LNCaP clone FGC (cell line): ENCODE results near the gene MIF4GD.

Experiments used
- DNase-seq: peaks from one replicate; pipeline ENCODE4 v3.0.0-alpha.2; 2011; ENCODE audit warnings: low read depth
- H3K4me3 ChIP-seq: 2 replicates; pipeline ENCODE4 v1.5.1; 2011; ENCODE audit warnings: mild to moderate bottlenecking, low read depth, low read length, control low read depth
- TF ChIP-seq, protein P1 (sequence below): IDR thresholded peaks from 2 replicates; pipeline ENCODE4 v1.5.1; 2012; ENCODE audit warnings: mild to moderate bottlenecking; ENCODE audit not compliant: control insufficient read depth, insufficient read depth; ENCODE audit errors: extremely low read depth

Gene MIF4GD

DNA sequence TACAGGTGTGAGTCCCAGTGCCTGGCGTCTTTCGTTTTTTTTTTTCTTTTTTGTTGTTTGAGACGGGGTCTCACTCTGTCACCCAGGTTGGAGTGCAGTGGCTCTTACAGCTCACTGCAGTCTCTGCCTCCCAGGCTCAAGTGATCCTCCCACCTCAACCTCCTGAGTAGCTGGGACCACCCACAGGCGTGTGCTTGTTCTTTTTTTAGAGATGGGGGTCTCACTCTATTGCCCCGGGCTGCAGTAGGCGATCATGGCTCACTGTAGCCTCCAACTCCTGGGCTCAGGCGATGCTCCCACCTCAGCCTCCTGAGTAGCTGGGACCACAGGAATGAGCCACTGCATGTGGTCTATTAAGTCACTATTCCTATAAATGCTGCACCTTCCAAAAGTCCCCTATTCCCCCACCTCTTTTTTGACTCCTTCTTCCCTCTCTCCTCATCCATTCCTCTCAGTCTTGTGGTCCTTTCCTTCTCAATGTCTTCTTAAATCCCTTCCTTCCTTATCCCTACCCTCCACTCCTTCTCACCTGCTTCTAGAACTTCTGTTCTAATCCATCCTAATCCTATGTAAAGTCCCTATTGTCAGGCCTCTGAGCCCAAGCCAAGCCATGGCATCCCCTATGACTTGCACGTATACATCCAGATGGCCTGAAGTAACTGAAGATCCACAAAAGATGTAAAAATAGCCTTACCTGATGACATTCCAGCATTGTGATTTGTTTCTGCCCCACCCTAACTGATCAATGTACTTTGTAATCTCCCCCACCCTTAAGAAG is 18.8 kb downstream of the MIF4GD start:
- DNase-seq = no peak
- TF ChIP-seq, protein P1, sequence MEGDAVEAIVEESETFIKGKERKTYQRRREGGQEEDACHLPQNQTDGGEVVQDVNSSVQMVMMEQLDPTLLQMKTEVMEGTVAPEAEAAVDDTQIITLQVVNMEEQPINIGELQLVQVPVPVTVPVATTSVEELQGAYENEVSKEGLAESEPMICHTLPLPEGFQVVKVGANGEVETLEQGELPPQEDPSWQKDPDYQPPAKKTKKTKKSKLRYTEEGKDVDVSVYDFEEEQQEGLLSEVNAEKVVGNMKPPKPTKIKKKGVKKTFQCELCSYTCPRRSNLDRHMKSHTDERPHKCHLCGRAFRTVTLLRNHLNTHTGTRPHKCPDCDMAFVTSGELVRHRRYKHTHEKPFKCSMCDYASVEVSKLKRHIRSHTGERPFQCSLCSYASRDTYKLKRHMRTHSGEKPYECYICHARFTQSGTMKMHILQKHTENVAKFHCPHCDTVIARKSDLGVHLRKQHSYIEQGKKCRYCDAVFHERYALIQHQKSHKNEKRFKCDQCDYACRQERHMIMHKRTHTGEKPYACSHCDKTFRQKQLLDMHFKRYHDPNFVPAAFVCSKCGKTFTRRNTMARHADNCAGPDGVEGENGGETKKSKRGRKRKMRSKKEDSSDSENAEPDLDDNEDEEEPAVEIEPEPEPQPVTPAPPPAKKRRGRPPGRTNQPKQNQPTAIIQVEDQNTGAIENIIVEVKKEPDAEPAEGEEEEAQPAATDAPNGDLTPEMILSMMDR = no peak
- H3K4me3 ChIP-seq = no peak overlapping the region

DNA sequence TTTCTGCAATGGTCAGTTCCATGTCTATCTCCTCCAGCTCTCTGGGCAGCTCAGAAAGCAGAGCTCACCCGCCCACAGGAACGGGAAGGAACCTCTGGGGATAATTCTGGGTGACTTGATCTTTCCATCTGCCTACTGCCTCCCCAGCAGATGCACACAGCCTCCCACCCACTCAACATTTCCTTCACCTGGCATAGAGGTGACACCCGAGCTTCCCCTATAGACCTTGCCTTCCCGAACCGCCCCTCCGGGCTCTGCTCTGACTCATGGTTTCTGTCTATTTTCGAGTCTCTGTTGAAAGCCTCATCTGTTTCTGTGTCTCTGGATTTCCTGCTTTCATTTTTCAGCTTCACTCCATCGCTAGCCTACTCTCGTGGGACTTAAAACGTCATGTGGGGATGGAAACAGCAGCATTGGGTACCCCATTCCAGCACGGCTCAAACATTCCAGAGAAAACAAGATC is 21.0 kb downstream of the MIF4GD start:
- no peak for DNase-seq
- TF ChIP-seq, protein P1 = no peak
- H3K4me3 ChIP-seq = no peak overlapping the region

GRCh38 chr17:75249564-75249963 is 21.5 kb downstream of the MIF4GD start:
- no peak overlapping the region for H3K4me3 ChIP-seq
- DNase-seq = no peak
- TF ChIP-seq, protein P1 = no peak

GRCh38 chr17:75246404-75246803 is 24.6 kb downstream of the MIF4GD start:
- TF ChIP-seq, protein P1 = no peak
- DNase-seq = no peak
- H3K4me3 ChIP-seq = no peak overlapping the region

DNA sequence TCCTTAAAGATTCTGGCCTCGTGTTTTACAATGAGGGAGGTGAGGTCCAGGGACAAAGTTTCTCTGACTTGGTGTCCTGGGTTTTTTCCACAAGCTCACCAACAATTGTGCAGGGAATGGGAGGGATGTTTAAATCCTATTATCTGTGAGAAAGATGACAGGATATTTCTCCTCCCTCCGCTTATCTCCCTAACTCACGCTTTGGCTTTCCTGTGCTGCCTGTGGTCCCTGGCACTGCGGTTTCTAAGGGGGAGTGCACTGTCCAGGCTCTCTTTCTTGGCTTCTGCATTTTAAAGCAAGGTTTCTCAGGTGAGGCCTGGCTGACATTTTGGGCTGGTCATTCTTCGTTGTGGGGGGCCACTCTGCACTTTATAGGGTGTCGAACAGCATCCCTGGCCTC is 26.0 kb downstream of the MIF4GD start:
- TF ChIP-seq, protein P1 = no peak
- no peak overlapping the region for H3K4me3 ChIP-seq
- DNase-seq = no peak

GRCh38 chr17:75244133-75244866 is 26.7 kb downstream of the MIF4GD start:
- DNase-seq = no peak
- H3K4me3 ChIP-seq = no peak overlapping the region
- TF ChIP-seq, protein P1 = no peak
